Mesendoderm (in vitro differentiated cells): ENCODE results near the gene C14orf180.

Source experiments
- DNase-seq: peaks from one replicate; pipeline ENCODE4 v3.0.0; 2013
- H2AK5ac ChIP-seq: 2 replicates; pipeline ENCODE4 v1.6.1; 2013; ENCODE audit warnings: low read length, inconsistent platforms
- H2BK120ac ChIP-seq: 2 replicates; pipeline ENCODE4 v1.6.1; 2013; ENCODE audit warnings: low read depth, mild to moderate bottlenecking, low read length, moderate library complexity, mixed read lengths
- H2BK15ac ChIP-seq: replicated peaks from 2 replicates; pipeline ENCODE4 v1.6.1; 2013; ENCODE audit warnings: low read depth, mild to moderate bottlenecking, moderate library complexity
- H2BK5ac ChIP-seq: 2 replicates; pipeline ENCODE4 v1.6.1; 2013; ENCODE audit warnings: low read length, inconsistent platforms
- H3K18ac ChIP-seq: 2 replicates; pipeline ENCODE4 v1.6.1; 2013; ENCODE audit warnings: mild to moderate bottlenecking, low read length, mixed read lengths
- H3K23ac ChIP-seq: one replicate; pipeline ENCODE4 v1.6.1; 2013; ENCODE audit warnings: low read length
- H3K27ac ChIP-seq: 2 replicates; pipeline ENCODE4 v1.5.1; 2013; ENCODE audit warnings: low read depth, mild to moderate bottlenecking, inconsistent platforms, low read length, moderate library complexity
- H3K27me3 ChIP-seq: 2 replicates; pipeline ENCODE4 v1.6.1; 2013; ENCODE audit warnings: low read length, control low read depth, mild to moderate bottlenecking, inconsistent platforms; ENCODE audit not compliant: insufficient read depth, poor library complexity
- H3K36me3 ChIP-seq: 2 replicates; pipeline ENCODE4 v1.6.1; 2013; ENCODE audit warnings: low read length, inconsistent platforms; ENCODE audit not compliant: control insufficient read depth, insufficient read depth
- H3K4ac ChIP-seq: one replicate; pipeline ENCODE4 v1.6.1; 2013; ENCODE audit warnings: low read depth, mild to moderate bottlenecking, low read length, moderate library complexity
- H3K4me1 ChIP-seq: 2 replicates; pipeline ENCODE4 v1.6.1; 2013; ENCODE audit warnings: low read depth, low read length, inconsistent platforms; ENCODE audit not compliant: control insufficient read depth
- H3K4me2 ChIP-seq: 2 replicates; pipeline ENCODE4 v1.6.1; 2013; ENCODE audit warnings: low read length
- H3K4me3 ChIP-seq: 2 replicates; pipeline ENCODE4 v1.5.1; 2013; ENCODE audit warnings: mild to moderate bottlenecking, low read length
- H3K56ac ChIP-seq: one replicate; pipeline ENCODE4 v1.6.1; 2013; ENCODE audit warnings: low read length
- H3K79me1 ChIP-seq: 2 replicates; pipeline ENCODE4 v1.6.1; 2013; ENCODE audit warnings: low read length, inconsistent platforms
- H3K79me2 ChIP-seq: 2 replicates; pipeline ENCODE4 v1.6.1; 2013; ENCODE audit warnings: mild to moderate bottlenecking, low read length; ENCODE audit not compliant: control insufficient read depth, insufficient read depth
- H3K9ac ChIP-seq: 2 replicates; pipeline ENCODE4 v1.6.1; 2013; ENCODE audit warnings: low read length, inconsistent platforms
- H4K5ac ChIP-seq: one replicate; pipeline ENCODE4 v1.6.1; 2013; ENCODE audit warnings: low read length
- H4K8ac ChIP-seq: one replicate; pipeline ENCODE4 v1.6.1; 2013; ENCODE audit warnings: low read depth, mild to moderate bottlenecking, control low read depth, low read length, moderate library complexity
- WGBS: extraction: QIAGEN DNeasy Blood & Tissue Kit; methylation state at CpG from one replicate; pipeline ENCODE4 v1.1.7; 2013; ENCODE audit warnings: low lambda C conversion rate, missing lambda C conversion rate; ENCODE audit not compliant: insufficient coverage; ENCODE audit errors: extremely low coverage; 5-methylcytosine and 5-hydroxymethylcytosine counted together

Gene C14orf180

GRCh38 chr14:104536942-104537612, 42.5 kb upstream of the C14orf180 start:
- no CpG with 5 or more reads among the region's 8 CpGs for WGBS
- no peak overlapping the region for H3K27ac ChIP-seq

DNA sequence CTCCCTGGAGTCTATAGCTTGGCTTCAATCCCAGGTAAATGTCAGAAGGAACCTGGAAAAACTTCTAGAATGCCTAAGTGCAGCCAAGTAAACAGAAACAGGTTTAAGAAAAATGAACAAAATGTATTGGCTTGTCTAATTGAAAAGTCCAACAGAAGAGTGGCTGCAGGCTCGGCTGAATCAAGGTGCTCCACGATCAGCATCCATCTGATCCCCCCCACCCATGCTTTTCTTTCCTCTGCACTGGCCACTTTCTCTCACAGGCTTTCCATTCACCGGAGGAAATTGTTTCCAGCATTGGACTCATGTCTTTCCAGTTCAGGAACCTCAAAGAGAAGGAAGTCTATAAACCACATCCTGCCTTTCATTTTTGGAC, 42.0 kb upstream of the C14orf180 start:
- DNase-seq, result no peak
- WGBS, result no CpG with 5 or more reads among the region's 3 CpGs

More at GRCh38 chr14:104536942-104537612, 42.5 kb upstream of the C14orf180 start:
- Histone ChIP-seq H3K27me3 (no peaks in the 10 kb centered on the region), H3K56ac (no peak overlapping the region), H3K9ac (no peak overlapping the region), H3K4me3 (no peak overlapping the region), H3K4ac (no peak overlapping the region), H2AK5ac (no peak overlapping the region), H2BK120ac (no peak overlapping the region), H4K5ac (no peak overlapping the region), H4K8ac (no peak overlapping the region), H2BK15ac (no peak overlapping the region), H3K18ac (no peak overlapping the region), H3K36me3 (no peaks in the 10 kb centered on the region), H3K79me1 (no peaks in the 10 kb centered on the region), H2BK5ac (no peak overlapping the region), H3K23ac (no peak overlapping the region), H3K79me2 (no peaks in the 10 kb centered on the region), H3K4me2 (no peak overlapping the region), H3K4me1 (no peaks in the 10 kb centered on the region)
- peak; percentile 83 for DNase-seq

DNA sequence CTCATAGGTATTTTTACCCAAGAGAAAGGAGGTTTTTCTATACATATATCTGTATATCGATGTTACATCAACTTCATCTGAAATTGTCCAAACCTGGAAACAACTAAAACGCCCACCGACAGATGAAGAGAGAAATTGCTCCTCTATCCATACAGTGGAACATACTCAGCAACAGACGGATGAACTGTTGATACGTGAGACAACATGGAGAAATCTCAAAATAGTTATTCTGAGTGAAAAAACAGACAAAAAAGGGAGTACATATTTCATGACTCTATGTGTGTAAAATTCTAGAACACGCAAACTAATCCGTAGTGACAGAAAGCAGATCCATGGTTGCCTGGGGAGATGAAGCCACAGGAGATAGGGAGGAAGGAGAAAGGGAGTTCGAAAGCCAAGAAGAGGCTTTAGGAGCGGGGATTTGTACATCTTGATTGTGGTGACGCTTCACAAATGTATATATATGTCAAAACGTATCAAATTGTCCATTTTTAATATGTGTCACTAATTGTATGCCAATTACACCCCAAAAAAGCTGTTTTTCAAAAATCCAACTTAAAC, 37.6 kb upstream of the C14orf180 start:
- Histone ChIP-seq H2BK120ac (no peak overlapping the region), H2AK5ac (no peak overlapping the region), H3K18ac (no peak overlapping the region), H3K23ac (no peak overlapping the region), H3K79me1 (no peaks in the 10 kb centered on the region), H4K8ac (no peak overlapping the region), H3K27me3 (no peaks in the 10 kb centered on the region), H3K4ac (no peak overlapping the region), H2BK5ac (no peak overlapping the region), H3K27ac (no peak overlapping the region), H3K4me1 (no peaks in the 10 kb centered on the region), H4K5ac (no peak overlapping the region), H3K79me2 (no peaks in the 10 kb centered on the region), H3K4me2 (no peak overlapping the region), H2BK15ac (no peak overlapping the region), H3K9ac (no peak overlapping the region), H3K4me3 (no peak overlapping the region), H3K56ac (no peak overlapping the region), H3K36me3 (no peaks in the 10 kb centered on the region)
- no peak for DNase-seq
- no CpG with 5 or more reads among the region's 11 CpGs for WGBS

More for the DNA sequence above, 42.0 kb upstream of the C14orf180 start:
- Histone ChIP-seq H2BK120ac (no peak overlapping the region), H2AK5ac (no peak overlapping the region), H3K18ac (no peak overlapping the region), H3K27me3 (no peaks in the 10 kb centered on the region), H3K27ac (no peak overlapping the region), H3K4me3 (no peak overlapping the region), H3K4me2 (no peak overlapping the region), H2BK15ac (no peak overlapping the region), H3K23ac (no peak overlapping the region), H3K9ac (no peak overlapping the region), H3K56ac (no peak overlapping the region), H3K79me1 (no peaks in the 10 kb centered on the region), H3K4ac (no peak overlapping the region), H4K5ac (no peak overlapping the region), H3K36me3 (no peaks in the 10 kb centered on the region), H4K8ac (no peak overlapping the region), H3K79me2 (no peaks in the 10 kb centered on the region), H2BK5ac (no peak overlapping the region), H3K4me1 (no peaks in the 10 kb centered on the region)

GRCh38 chr14:104542871-104543830, 36.4 kb upstream of the C14orf180 start:
- Histone ChIP-seq H3K4me2 (no peak overlapping the region), H3K56ac (no peak overlapping the region), H4K5ac (no peak overlapping the region), H3K18ac (no peak overlapping the region), H3K4ac (no peak overlapping the region), H2AK5ac (no peak overlapping the region), H3K4me3 (no peak overlapping the region), H3K79me2 (no peaks in the 10 kb centered on the region), H3K23ac (no peak overlapping the region), H3K9ac (no peak overlapping the region), H3K79me1 (no peaks in the 10 kb centered on the region), H2BK15ac (no peak overlapping the region), H3K27me3 (no peaks in the 10 kb centered on the region), H4K8ac (no peak overlapping the region), H3K36me3 (no peaks in the 10 kb centered on the region), H2BK5ac (no peak overlapping the region), H3K27ac (no peak overlapping the region), H3K4me1 (no peaks in the 10 kb centered on the region), H2BK120ac (no peak overlapping the region)
- WGBS, result no CpG with 5 or more reads among the region's 16 CpGs
- DNase-seq, result no peak

- no peak for DNase-seq
- Histone ChIP-seq H2AK5ac (no peak overlapping the region), H3K27me3 (no peaks in the 10 kb centered on the region), H3K18ac (no peak overlapping the region), H3K9ac (no peak overlapping the region), H2BK5ac (no peak overlapping the region), H3K23ac (no peak overlapping the region), H3K36me3 (no peaks in the 10 kb centered on the region), H3K56ac (no peak overlapping the region), H2BK15ac (no peak overlapping the region), H3K27ac (no peak overlapping the region), H3K4ac (no peak overlapping the region), H2BK120ac (no peak overlapping the region), H4K8ac (no peak overlapping the region), H3K4me3 (no peak overlapping the region), H3K4me2 (no peak overlapping the region), H3K79me1 (no peaks in the 10 kb centered on the region), H3K79me2 (no peaks in the 10 kb centered on the region), H4K5ac (no peak overlapping the region), H3K4me1 (no peaks in the 10 kb centered on the region)
- no CpG with 5 or more reads among the region's 17 CpGs for WGBS
These were observed 35.1 kb upstream of the C14orf180 start for GRCh38 chr14:104544362-104544961.
